IMR-90 (cell line): Measurements from ENCODE around the gene RPTOR. TPM values are rescaled to one million over a fixed set of nuclear protein-coding genes. Genes with fewer than 3 reads are reported as not detected.

Experiments used
- ATAC-seq: fragments of 200-7000 bp; cut with Tn5 transposase; 2 replicates; pipeline ENCODE4 v1.9.1; 2020; ENCODE audit warnings: low read depth, mild to moderate bottlenecking, moderate library complexity
- BruUV-seq: library from RNA; stranded (reverse); fragments of 400-500 nt; replicated peaks from 2 replicates; lab custom pipeline; 2021; lab: Mats Ljungman, UMichigan
- CTCF ChIA-PET: fragments of 300-600 bp; formaldehyde crosslinking; extraction: SDS; loops from one replicate; lab custom pipeline; 2021; ENCODE audit warnings: antibody characterized with exemption; lab: Yijun Ruan, JAX
- POLR2A ChIA-PET: fragments of 300-600 bp; sonication (Branson Sonifier 250); formaldehyde crosslinking; loops from one replicate; lab custom pipeline; 2022; ENCODE audit warnings: antibody characterized with exemption; ENCODE audit not compliant: unreplicated experiment; lab: Charles Lee
- DNase-seq: peaks from one replicate; pipeline ENCODE4 v3.0.0; 2013
- H2AFZ ChIP-seq: replicated peaks from 2 replicates; pipeline ENCODE3; 2013; ENCODE audit warnings: low read length, mild to moderate bottlenecking; ENCODE audit not compliant: poor library complexity
- H2AK5ac ChIP-seq: 2 replicates; pipeline ENCODE4 v1.6.1; 2013; ENCODE audit warnings: low read depth, low read length, inconsistent platforms
- H2AK9ac ChIP-seq: replicated peaks from 2 replicates; pipeline ENCODE3; 2013; ENCODE audit warnings: mild to moderate bottlenecking, low read depth, low read length, moderate library complexity; ENCODE audit not compliant: poor library complexity
- H2BK120ac ChIP-seq: 2 replicates; pipeline ENCODE4 v1.6.1; 2013; ENCODE audit warnings: low read depth, low read length, inconsistent platforms
- H2BK15ac ChIP-seq: 3 replicates; pipeline ENCODE4 v1.6.1; 2013; ENCODE audit warnings: low read depth, low read length, inconsistent platforms
- H2BK20ac ChIP-seq: 2 replicates; pipeline ENCODE4 v1.6.1; 2013; ENCODE audit warnings: low read depth, mild to moderate bottlenecking, inconsistent platforms, low read length, moderate library complexity
- H2BK5ac ChIP-seq: 2 replicates; pipeline ENCODE4 v1.6.1; 2013; ENCODE audit warnings: mild to moderate bottlenecking, low read depth, low read length, inconsistent platforms; ENCODE audit not compliant: poor library complexity, severe bottlenecking
- H3K14ac ChIP-seq: replicated peaks from 2 replicates; pipeline ENCODE4 v1.6.1; 2013; ENCODE audit warnings: low read depth, low read length, inconsistent platforms
- H3K18ac ChIP-seq: 2 replicates; pipeline ENCODE4 v1.6.1; 2013; ENCODE audit warnings: low read depth, low read length, control low read depth
- H3K23ac ChIP-seq: 2 replicates; pipeline ENCODE4 v1.6.1; 2013; ENCODE audit warnings: low read depth, low read length, inconsistent platforms
- H3K27ac ChIP-seq: 2 replicates; pipeline ENCODE4 v1.5.1; 2013; ENCODE audit warnings: mild to moderate bottlenecking, control low read depth, low read length; ENCODE audit not compliant: insufficient read depth
- H3K27me3 ChIP-seq: 2 replicates; pipeline ENCODE4 v1.6.1; 2013; ENCODE audit warnings: low read length; ENCODE audit not compliant: control insufficient read depth, insufficient read depth
- H3K36me3 ChIP-seq: 2 replicates; pipeline ENCODE4 v1.6.1; 2013; ENCODE audit warnings: low read length, mixed read lengths; ENCODE audit not compliant: control insufficient read depth, insufficient read depth
- H3K4ac ChIP-seq: 2 replicates; pipeline ENCODE4 v1.6.1; 2013; ENCODE audit warnings: low read depth, low read length, inconsistent platforms
- H3K4me1 ChIP-seq: 2 replicates; pipeline ENCODE4 v1.6.1; 2013; ENCODE audit warnings: low read length, mixed read lengths; ENCODE audit not compliant: control insufficient read depth, insufficient read depth
- H3K4me2 ChIP-seq: 2 replicates; pipeline ENCODE4 v1.6.1; 2013; ENCODE audit warnings: low read depth, mild to moderate bottlenecking, control low read depth, low read length, moderate library complexity
- H3K4me3 ChIP-seq: 2 replicates; pipeline ENCODE4 v1.5.1; 2013; ENCODE audit warnings: low read depth, mild to moderate bottlenecking, control low read depth, low read length, moderate library complexity; ENCODE audit not compliant: insufficient read depth
- H3K56ac ChIP-seq: 2 replicates; pipeline ENCODE4 v1.6.1; 2013; ENCODE audit warnings: low read length, inconsistent platforms; ENCODE audit not compliant: insufficient read depth; ENCODE audit errors: extremely low read depth
- H3K79me1 ChIP-seq, 2 experiments: 2 replicates each; pipeline ENCODE4 v1.6.1; 2013; ENCODE audit warnings: low read length in 2 of 2, inconsistent platforms in 1 of 2, low read depth in 1 of 2
- H3K9ac ChIP-seq: 2 replicates; pipeline ENCODE4 v1.6.1; 2013; ENCODE audit warnings: low read depth, low read length, control low read depth
- H3K9me1 ChIP-seq: 2 replicates; pipeline ENCODE4 v1.6.1; 2013; ENCODE audit warnings: low read length, inconsistent platforms; ENCODE audit not compliant: insufficient read depth
- H3K9me3 ChIP-seq: 2 replicates; pipeline ENCODE4 v1.6.1; 2013; ENCODE audit warnings: low read length; ENCODE audit not compliant: control insufficient read depth, insufficient read depth
- H4K20me1 ChIP-seq: 2 replicates; pipeline ENCODE4 v1.6.1; 2013; ENCODE audit warnings: low read length, inconsistent platforms; ENCODE audit not compliant: insufficient read depth
- H4K5ac ChIP-seq: 2 replicates; pipeline ENCODE4 v1.6.1; 2013; ENCODE audit warnings: mild to moderate bottlenecking, low read depth, low read length, control low read depth
- H4K8ac ChIP-seq, 2 experiments: 2 replicates each; pipeline ENCODE4 v1.6.1; 2013; ENCODE audit warnings: low read depth in 2 of 2, low read length in 2 of 2, control low read depth in 1 of 2, inconsistent platforms in 1 of 2
- H4K91ac ChIP-seq: 2 replicates; pipeline ENCODE4 v1.6.1; 2013; ENCODE audit warnings: low read depth, low read length, inconsistent platforms; ENCODE audit not compliant: insufficient read depth
- FOS ChIP-seq: fragments of 150-350 bp; IDR thresholded peaks from 2 replicates; pipeline ENCODE4 v1.6.1; 2016; ENCODE audit warnings: low read depth, low read length
- MAZ ChIP-seq: IDR thresholded peaks from 2 replicates; pipeline ENCODE4 v1.6.1; 2012; ENCODE audit warnings: low read depth, mild to moderate bottlenecking, low read length, improper control_type of control experiment, moderate library complexity, borderline replicate concordance
- MXI1 ChIP-seq: IDR thresholded peaks from 2 replicates; pipeline ENCODE4 v1.6.1; 2012; ENCODE audit warnings: low read depth, mild to moderate bottlenecking, low read length, moderate library complexity, borderline replicate concordance
- RAD21 ChIP-seq: IDR thresholded peaks from 2 replicates; pipeline ENCODE4 v1.6.1; 2012; ENCODE audit warnings: low read length, improper control_type of control experiment
- RFX5 ChIP-seq: IDR thresholded peaks from 2 replicates; pipeline ENCODE4 v1.8.0; 2012; ENCODE audit warnings: low read depth, mild to moderate bottlenecking, low read length, moderate library complexity
- WGBS, 2 experiments: methylation state at CpG; one replicate each; pipeline versions ENCODE4 v1.1.5 to v1.1.7; 2013; ENCODE audit warnings: missing lambda C conversion rate in 2 of 2; ENCODE audit not compliant: insufficient read length in 1 of 2; ENCODE audit errors: extremely low coverage in 2 of 2; 5-methylcytosine and 5-hydroxymethylcytosine counted together
- dilution Hi-C: fragments of 300-500 bp; cut with HindIII; formaldehyde crosslinking; loops from one replicate; pipeline ENCODE4 v1.14.3; 2018; ENCODE audit warnings: low sequenced_read_pairs; ENCODE audit not compliant: unreplicated experiment
- in situ Hi-C: fragments of 300-500 bp; cut with MboI; formaldehyde crosslinking; loops from 3 replicates; pipeline ENCODE4 v1.14.3; 2019; ENCODE audit warnings: low sequenced_read_pairs, inconsistent platforms, mixed read lengths
- intact Hi-C: fragments of 100-400 bp; cut with micrococcal nuclease; formaldehyde crosslinking; loops from 2 replicates; pipeline ENCODE4 v1.10.0; 2022
- polyA plus RNA-seq, 3 experiments: library from polyadenylated mRNA; depleted of rRNA; stranded (reverse); fragments of >200 nt; gene quantifications; 2 replicates each; pipeline ENCODE4 v1.2.3, GENCODE V29; 2012; ENCODE audit warnings: low replicate concordance in 1 of 3
- total RNA-seq: library from RNA; depleted of rRNA; stranded (reverse); fragments of >200 nt; gene quantifications from 2 replicates; pipeline ENCODE4 v1.2.3, GENCODE V29; 2012
- TF ChIP-seq, protein P1 (sequence below): fragments of 150-350 bp; IDR thresholded peaks from 2 replicates; pipeline ENCODE4 v1.6.1; 2017; ENCODE audit warnings: mild to moderate bottlenecking, antibody characterized with exemption, low read length, low read depth
- TF ChIP-seq, protein P2 (sequence below): fragments of 150-350 bp; IDR thresholded peaks from 2 replicates; pipeline ENCODE4 v1.6.1; 2016; ENCODE audit warnings: low read depth, mild to moderate bottlenecking, low read length, moderate library complexity, borderline replicate concordance

Gene RPTOR
- total and polyA plus RNA-seq, 2 of the 4 experiments (the other 2 are of a cell fraction): 10.8 to 14.7 TPM

DNA sequence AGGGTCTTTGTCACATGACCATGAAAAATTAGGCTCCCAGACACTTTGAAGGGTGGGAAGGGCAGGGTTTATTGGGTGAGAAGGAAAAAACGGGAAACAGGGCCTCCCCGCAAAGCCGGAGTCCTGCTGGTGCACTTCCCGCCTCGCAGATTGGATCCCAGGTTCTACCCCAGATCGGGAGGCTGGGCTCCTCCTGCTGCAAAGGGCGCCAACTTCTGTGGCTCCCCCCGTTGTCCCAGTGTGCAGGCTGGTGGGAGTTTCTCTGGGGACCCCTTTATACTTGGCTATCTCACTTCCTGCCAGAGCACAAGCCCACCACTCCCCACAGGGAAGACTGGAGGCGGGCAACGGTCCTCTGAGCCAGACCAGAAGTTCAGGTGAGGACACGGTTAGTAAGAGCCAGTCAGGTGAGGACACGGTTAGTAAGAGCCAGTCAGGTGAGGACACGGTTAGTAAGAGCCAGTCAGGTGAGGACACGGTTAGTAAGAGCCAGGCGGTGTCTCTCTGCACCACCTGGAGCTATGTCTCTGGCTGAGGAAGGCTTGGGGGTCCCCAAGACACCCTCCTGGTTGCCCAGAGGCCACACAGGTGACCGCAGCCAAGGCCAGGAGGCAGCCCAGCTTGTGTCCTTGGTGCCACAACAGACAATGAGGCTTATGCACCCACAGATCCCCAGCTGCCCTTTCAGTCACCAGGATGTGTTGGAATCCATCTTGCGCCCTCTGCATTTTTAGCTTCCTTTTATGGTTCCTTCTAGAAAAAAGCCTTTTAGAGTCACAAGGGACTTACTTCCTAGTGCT is 398.9 kb downstream of the RPTOR start (continued):
- no peak for TF ChIP-seq MXI1

DNA sequence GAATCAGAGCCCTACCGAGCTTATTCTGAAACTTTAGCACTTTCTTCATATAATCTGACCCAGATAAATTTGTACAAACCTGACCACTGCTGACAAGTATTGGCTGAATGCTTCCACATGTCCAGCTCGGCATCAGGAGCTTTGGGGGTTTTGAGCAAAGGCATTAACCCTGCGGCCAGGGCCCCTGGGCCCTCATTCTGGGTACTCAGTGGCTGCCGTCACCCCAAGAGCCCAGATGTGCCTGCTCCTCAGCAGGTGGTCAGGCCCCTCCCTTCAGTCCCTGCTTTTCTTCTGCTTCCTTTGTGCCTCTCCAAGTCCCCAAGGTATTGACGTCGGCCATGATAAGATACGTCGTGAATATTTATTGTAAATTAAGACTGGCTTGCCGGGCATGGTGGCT is 399.7 kb downstream of the RPTOR start:
- CTCF ChIA-PET: no interaction called here
- POLR2A ChIA-PET: no interaction called here
- H3K36me3 ChIP-seq: peaks cover 21% of the 10 kb centered on the region

More for the DNA sequence above, 399.7 kb downstream of the RPTOR start:
- H2BK20ac ChIP-seq: no peak overlapping the region
- no peak overlapping the region for H2BK120ac ChIP-seq
- H2BK5ac ChIP-seq: no peak overlapping the region
- no peak overlapping the region for H4K91ac ChIP-seq
- H3K4me3 ChIP-seq: no peak overlapping the region
- H3K9me1 ChIP-seq: peaks cover 8% of the 10 kb centered on the region; the same call in 1 of the 2 replicates
- H2AFZ ChIP-seq: no peak overlapping the region
- H3K27ac ChIP-seq: no peak overlapping the region
- no peak overlapping the region for H3K4me2 ChIP-seq
- H3K9ac ChIP-seq: no peak overlapping the region
- H4K8ac ChIP-seq: no peak overlapping the region
- H3K79me1 ChIP-seq: no peaks in the 10 kb centered on the region; a peak in 1 of 4 replicates
- no peaks in the 10 kb centered on the region for H3K9me3 ChIP-seq
- H2AK9ac ChIP-seq: no peak overlapping the region
- H3K27me3 ChIP-seq: no peaks in the 10 kb centered on the region
- no peak overlapping the region for H3K18ac ChIP-seq
- no peak overlapping the region for H3K56ac ChIP-seq
- no TSS peak for BruUV-seq
- DNase-seq (no peak), ATAC-seq (no peak)
- TF ChIP-seq RAD21 (no peak), RFX5 (no peak), MXI1 (no peak), MAZ (no peak), FOS (no peak)
- TF ChIP-seq, protein P1, sequence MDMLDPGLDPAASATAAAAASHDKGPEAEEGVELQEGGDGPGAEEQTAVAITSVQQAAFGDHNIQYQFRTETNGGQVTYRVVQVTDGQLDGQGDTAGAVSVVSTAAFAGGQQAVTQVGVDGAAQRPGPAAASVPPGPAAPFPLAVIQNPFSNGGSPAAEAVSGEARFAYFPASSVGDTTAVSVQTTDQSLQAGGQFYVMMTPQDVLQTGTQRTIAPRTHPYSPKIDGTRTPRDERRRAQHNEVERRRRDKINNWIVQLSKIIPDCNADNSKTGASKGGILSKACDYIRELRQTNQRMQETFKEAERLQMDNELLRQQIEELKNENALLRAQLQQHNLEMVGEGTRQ: no peak
- TF ChIP-seq, protein P2, sequence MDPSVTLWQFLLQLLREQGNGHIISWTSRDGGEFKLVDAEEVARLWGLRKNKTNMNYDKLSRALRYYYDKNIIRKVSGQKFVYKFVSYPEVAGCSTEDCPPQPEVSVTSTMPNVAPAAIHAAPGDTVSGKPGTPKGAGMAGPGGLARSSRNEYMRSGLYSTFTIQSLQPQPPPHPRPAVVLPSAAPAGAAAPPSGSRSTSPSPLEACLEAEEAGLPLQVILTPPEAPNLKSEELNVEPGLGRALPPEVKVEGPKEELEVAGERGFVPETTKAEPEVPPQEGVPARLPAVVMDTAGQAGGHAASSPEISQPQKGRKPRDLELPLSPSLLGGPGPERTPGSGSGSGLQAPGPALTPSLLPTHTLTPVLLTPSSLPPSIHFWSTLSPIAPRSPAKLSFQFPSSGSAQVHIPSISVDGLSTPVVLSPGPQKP: no peak
- peaks cover 11% of the 10 kb centered on the region for H3K4me1 ChIP-seq
- no peak overlapping the region for H3K4ac ChIP-seq
- intact Hi-C loops: no loop called here
- dilution Hi-C loops: no loop called here
- in situ Hi-C loops: no loop called here
- H3K14ac ChIP-seq: no peak overlapping the region
- no peak overlapping the region for H2AK5ac ChIP-seq
- 72% methylated on average over 3 of the region's 9 CpGs; no CpG with 5 or more reads in 1 of the 2 experiments for WGBS, 2 experiments
- no peak overlapping the region for H3K23ac ChIP-seq
- no peak overlapping the region for H4K5ac ChIP-seq
- H2BK15ac ChIP-seq: no peak overlapping the region
- no peaks in the 10 kb centered on the region for H4K20me1 ChIP-seq
